HepG2 (cell line): ENCODE measurements around the gene DBN1.

ENCODE experiments used
- CTCF ChIP-seq: sonication (generic); formaldehyde crosslinking; IDR thresholded peaks from 2 replicates; pipeline ENCODE4 v1.5.0; 2020; ENCODE audit warnings: mild to moderate bottlenecking, missing genetic modification reagents, moderate library complexity
- NFE2L2 ChIP-seq: fragments of 150-350 bp; IDR thresholded peaks from 2 replicates; pipeline ENCODE4 v1.6.1; 2014; ENCODE audit warnings: low read length
- NR0B2 ChIP-seq: sonication (generic); formaldehyde crosslinking; IDR thresholded peaks from 2 replicates; pipeline ENCODE4 v1.4.0; 2020; ENCODE audit warnings: mild to moderate bottlenecking, missing genetic modification reagents
- NR2F2 ChIP-seq: IDR thresholded peaks from 2 replicates; pipeline ENCODE4 v1.6.1; 2012; ENCODE audit warnings: low read depth, inconsistent platforms, borderline replicate concordance
- POLR2A ChIP-seq, 2 experiments: IDR thresholded peaks; 2 replicates each; pipeline ENCODE4 v1.6.1; 2011; ENCODE audit warnings: low read depth in 2 of 2, low read length in 2 of 2, mild to moderate bottlenecking in 1 of 2, moderate library complexity in 1 of 2; ENCODE audit not compliant: insufficient read depth in 1 of 2
- POLR2AphosphoS5 ChIP-seq: IDR thresholded peaks from 2 replicates; pipeline ENCODE4 v1.6.1; 2012; ENCODE audit warnings: low read depth, low read length
- SALL1 ChIP-seq: sonication (generic); formaldehyde crosslinking; IDR thresholded peaks from 2 replicates; pipeline ENCODE4 v1.8.0; 2022; ENCODE audit warnings: mild to moderate bottlenecking, missing genetic modification reagents
- SMAD1 ChIP-seq: sonication (generic); formaldehyde crosslinking; IDR thresholded peaks from 2 replicates; pipeline ENCODE4 v1.4.0; 2020; ENCODE audit warnings: missing genetic modification reagents, low read depth, mild to moderate bottlenecking, borderline replicate concordance
- SSRP1 ChIP-seq: IDR thresholded peaks from 2 replicates; pipeline ENCODE4 v1.6.1; 2016; ENCODE audit warnings: control low read depth
- USF2 ChIP-seq, 2 experiments: sonication (generic) in 1 of 2; formaldehyde crosslinking in 1 of 2; IDR thresholded peaks; 2 replicates each; pipeline versions ENCODE4 v1.5.1 to v1.6.1; 2011 to 2020; ENCODE audit warnings: borderline replicate concordance in 1 of 2, low read depth in 1 of 2, low read length in 1 of 2, mild to moderate bottlenecking in 1 of 2, missing genetic modification reagents in 1 of 2, moderate library complexity in 1 of 2
- ZBTB33 ChIP-seq: sonication (generic); formaldehyde crosslinking; IDR thresholded peaks from 2 replicates; pipeline ENCODE4 v1.4.0; 2020; ENCODE audit warnings: missing genetic modification reagents
- ZBTB44 ChIP-seq: sonication (generic); formaldehyde crosslinking; IDR thresholded peaks from 2 replicates; pipeline ENCODE4 v1.4.0; 2020; ENCODE audit warnings: missing genetic modification reagents

- TF ChIP-seq SSRP1 (CRISPR knock-in tag): no peak
- TF ChIP-seq POLR2AphosphoS5: no peak
- TF ChIP-seq ZBTB44: no peak
- TF ChIP-seq SALL1 (CRISPR knock-in tag): no peak
- TF ChIP-seq USF2 (IDR thresholded peaks at IDR 0.05; ENCODE audit: low read depth, low read length): no peak
- TF ChIP-seq USF2 (CRISPR knock-in tag; IDR thresholded peaks at IDR 0.05; ENCODE audit: borderline replicate concordance): no peak
- no peak for TF ChIP-seq ZBTB33 (CRISPR knock-in tag)
- no peak for TF ChIP-seq SMAD1
- no peak for TF ChIP-seq NR2F2
- no peak for TF ChIP-seq CTCF (CRISPR knock-in tag)
- no peak for TF ChIP-seq NR0B2 (CRISPR knock-in tag)
- no peak for TF ChIP-seq POLR2A (IDR thresholded peaks at IDR 0.05; ENCODE audit: insufficient read depth in 1 of 2, low read depth in 2 of 2, low read length in 2 of 2)
- no peak for TF ChIP-seq NFE2L2
Observed at GRCh38 chr5:177503351-177504085, 30.1 kb upstream of the DBN1 start.
